COLO668 (cell line): Measurements from ENCODE around the gene ETAA1.

Source experiments
- DNase-seq: peaks from one replicate; lab custom pipeline; 2025; ENCODE audit not compliant: unreplicated experiment; lab: John Stamatoyannopoulos, UW

ETAA1 gene

DNA sequence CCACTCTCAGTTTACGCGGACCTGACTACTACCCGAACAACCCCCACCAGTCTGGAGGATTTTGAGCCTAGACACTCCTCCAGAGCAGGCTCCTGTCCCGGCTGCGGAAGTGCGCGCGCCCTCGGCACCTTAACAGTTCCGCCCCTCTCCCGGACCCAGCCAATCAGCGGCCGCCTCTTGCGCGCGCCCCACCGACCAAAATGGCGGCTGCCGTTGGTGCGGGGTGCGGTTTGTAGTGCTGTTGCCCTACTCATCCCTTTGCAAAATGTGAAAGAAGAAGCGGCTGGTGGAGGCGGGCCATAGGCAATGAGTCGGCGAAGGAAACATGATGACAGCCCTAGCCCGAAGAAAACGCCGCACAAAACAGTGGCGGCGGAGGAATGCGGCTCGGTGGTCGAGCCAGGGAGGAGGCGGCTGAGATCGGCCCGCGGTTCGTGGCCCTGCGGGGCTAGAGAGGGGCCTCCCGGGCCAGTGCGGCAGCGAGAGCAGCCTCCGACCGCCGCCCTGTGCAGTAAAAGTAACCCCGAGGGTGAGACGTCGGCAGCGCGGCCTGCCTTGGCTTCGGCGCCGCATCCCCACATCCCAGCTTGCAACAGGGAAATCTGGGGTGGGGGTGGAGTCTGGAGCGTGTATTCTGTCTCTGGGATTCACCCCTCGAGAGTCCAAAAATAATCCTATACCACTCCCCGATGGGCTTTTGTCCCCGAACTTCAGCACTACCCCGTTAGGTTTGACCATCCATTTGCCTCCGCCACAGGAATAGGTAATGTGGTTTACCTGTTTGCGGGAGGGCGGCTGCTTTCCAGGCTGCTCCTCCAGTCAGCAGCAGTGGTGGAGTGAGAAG, at the start of gene ETAA1:
Gene ETAA1 (plus strand): TSS at position 191 of the 844 bp plus-strand sequence. CDS start 116 bp downstream, at position 307.
- peak; percentile 95 for DNase-seq

DNA sequence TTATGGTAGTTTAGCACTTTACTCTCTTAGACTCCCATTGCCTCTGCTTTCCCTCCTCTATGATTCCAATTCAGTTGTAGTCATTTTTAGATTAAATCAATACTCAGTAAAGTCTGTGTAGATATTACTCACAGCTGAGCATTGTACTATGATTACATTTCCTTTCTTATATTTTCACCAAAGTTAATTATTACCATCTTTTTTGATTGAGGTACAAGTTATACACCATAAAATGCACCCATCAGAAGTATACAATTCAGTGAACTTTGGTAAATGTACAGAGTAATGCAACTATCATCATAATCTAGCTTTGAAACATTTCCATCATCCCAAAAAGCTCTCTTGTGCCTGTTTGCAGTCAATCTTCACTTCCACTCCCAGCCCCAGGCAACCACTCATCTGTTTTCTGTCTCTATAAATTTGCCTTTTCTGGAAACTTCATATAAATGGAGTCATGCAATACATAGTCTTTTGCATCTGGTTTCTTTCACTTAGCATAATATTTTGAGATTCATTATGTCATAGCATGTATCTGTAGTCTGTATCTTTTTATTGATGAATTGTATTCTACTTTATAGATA, 30.2 kb upstream of the ETAA1 start:
- DNase-seq, result no peak

GRCh38 chr2:67374481-67374880, 22.7 kb upstream of the ETAA1 start:
- DNase-seq, result no peak

- no peak for DNase-seq
These were observed 22.2 kb upstream of the ETAA1 start for GRCh38 chr2:67374949-67375348.

DNA sequence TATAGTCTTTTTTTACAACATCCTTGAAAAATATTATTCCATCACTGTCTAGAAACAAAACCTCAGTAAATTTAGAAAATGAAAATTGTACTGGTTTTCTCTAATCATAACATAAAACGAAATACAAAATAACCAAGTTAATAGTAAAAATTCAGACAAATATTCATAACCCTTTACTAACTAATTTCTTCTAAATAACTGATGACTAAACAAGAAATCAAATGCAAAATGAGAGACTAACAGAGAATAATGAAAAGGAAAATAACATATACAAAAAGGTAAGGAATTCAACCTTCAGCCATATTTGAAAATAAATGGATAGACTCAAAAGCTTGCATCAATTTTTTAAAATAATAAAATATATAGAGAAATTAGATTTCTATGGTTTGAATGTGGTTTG, 18.6 kb upstream of the ETAA1 start:
- no peak for DNase-seq

GRCh38 chr2:67379048-67379447, 18.1 kb upstream of the ETAA1 start:
- no peak for DNase-seq

DNA sequence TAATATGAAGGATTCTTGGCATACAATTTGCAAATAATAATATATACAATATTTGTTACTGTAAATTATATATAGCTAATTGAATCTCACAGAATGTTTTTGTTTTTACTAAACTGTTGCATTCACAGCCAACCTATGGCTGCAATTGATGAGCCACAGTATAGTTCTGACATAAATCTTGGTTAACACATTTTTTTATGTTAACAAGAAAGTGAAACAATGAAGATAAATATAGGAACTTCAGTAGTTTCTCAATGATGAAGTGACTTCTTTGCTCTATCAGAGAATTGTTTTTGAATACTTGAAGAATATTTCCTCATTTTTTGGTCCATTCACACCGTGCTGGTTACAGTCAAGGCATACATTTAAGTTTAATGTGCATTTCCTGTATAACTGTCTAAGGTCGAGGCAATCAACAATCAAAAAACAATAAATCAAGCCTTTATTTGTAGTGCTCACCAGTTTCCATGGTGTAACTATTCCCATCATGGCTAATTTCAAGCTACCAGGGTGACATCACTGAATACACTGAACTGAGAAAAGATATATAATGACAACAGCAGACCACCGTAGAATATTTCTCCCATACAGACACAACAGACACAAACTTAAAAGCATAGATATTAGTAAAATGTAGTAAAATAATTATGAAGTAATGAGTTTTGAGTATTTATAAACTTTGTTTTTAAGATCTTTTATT, 12.9 kb upstream of the ETAA1 start:
- no peak for DNase-seq

GRCh38 chr2:67388680-67389079, 8.5 kb upstream of the ETAA1 start:
- DNase-seq, result no peak

DNA sequence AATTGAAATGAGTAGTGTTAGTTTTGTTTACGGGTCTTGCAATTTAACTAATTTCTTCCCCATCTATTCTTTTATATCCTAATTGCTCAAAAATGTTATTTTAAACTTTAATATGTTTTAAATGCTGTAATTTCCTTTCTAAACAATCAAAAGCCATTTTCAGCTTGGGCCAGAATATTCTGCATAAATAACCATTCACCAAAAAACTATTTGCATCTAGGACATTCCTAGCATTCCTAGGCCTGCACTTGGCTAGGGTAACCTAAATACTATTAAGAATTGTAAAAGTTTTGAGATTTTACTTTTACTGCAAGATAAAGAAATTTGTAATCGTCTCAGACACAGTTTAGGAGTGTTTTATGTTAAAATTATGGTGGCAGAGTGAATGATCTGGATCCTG, 7.8 kb upstream of the ETAA1 start:
- no peak for DNase-seq

GRCh38 chr2:67389788-67390187, 7.3 kb upstream of the ETAA1 start:
- no peak for DNase-seq

DNA sequence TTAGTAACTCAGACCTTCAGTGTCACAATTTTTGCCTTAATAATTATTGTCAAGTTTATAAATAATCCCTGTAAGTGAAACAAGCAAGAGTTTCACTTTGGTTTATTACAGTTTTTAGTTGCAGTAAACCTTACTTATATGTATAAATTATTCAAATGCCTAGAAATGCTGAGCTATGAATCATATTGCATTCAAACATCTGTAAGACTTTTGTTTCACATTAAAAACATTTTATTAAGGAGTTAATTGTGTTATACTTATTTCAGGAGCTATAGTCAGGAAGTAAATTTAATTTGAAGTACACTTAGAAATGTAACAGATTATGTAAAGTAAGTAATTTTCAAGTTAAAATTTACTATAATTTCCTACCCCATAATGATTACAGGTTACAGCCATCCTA, 3.9 kb upstream of the ETAA1 start:
- no peak for DNase-seq

GRCh38 chr2:67394734-67395133, 2.4 kb upstream of the ETAA1 start:
- DNase-seq, result no peak

DNA sequence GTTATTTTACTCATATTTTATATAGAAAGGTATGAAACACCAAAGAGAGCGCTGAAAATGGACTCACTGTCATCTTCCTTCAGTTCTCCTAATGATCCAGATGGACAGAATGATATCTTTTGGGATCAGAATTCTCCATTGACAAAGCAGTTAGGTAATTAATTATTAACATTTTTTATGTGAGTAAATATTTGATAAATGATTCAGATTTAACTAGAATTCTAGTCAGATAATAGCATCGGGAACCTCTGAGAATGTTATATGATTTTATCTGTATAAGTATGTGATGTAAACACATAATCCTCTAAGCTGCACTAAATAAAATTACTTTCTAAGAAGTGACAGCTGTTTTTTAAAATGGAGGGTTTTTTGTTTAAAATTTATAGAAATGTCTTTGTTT, 2.0 kb downstream of the ETAA1 start:
- no peak for DNase-seq

GRCh38 chr2:67399831-67400489, 2.8 kb downstream of the ETAA1 start:
- no peak for DNase-seq

GRCh38 chr2:67400560-67401485, 3.7 kb downstream of the ETAA1 start:
- DNase-seq, result no peak

- DNase-seq, result no peak
These were observed 11.2 kb downstream of the ETAA1 start for GRCh38 chr2:67408346-67408745.

DNA sequence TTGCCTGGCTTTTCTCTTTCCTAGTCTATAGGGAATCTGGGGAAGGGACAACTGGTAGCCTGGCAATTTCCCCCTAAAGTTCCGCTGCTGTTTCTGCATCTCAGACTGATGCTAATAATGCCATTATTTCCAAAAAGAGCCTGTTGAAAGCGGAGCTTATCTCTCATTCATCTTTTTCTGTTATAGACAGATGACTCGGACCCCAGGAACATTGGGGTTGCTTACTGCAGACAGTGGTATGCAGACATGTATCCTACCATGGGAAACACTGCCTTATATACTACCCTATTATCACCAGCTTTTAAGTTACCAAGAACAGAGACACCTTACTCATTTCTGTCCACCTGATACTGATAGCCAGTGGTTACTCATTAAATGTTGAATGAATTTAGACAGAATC, 15.3 kb downstream of the ETAA1 start:
- no peak for DNase-seq

GRCh38 chr2:67414867-67415266, 17.7 kb downstream of the ETAA1 start:
- DNase-seq, result no peak

DNA sequence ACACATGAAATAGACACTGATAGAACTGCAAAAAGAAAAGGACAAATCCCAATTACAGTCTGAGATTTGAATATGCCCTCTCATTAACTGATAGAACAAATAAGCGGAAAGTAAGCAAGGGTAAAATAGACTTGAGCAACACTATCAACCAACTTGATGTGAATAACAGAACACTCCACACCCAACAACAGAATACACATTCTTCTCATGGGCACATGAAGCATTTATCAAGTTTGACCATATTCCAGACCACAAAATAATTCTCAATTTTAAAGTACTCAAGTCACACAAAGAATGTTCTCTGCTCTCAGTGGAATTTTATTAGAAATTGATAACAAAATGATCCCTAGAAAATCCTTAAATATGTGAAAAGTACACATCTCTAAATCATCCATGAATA, 19.0 kb downstream of the ETAA1 start:
- DNase-seq, result no peak

DNA sequence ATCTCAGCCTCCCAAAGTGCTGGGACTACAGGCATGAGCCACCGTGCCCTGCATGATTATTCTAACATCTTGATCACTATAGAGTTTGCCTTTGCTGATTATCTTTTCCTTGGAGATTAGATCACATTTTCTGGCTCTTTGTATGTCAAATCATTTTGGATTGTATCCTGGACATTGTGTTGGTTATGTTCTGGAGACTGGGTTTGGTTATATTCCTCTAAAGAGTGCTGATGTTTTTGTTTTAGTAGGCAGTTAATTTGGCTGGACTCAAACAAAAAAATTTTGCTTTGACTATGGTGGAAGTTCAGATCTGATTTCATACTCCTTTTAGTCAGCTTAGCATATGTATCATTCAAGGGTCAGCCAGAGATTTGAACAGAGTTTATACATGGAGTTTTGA, 26.4 kb downstream of the ETAA1 start:
- DNase-seq, result no peak

GRCh38 chr2:67436221-67436620, 39.1 kb downstream of the ETAA1 start:
- DNase-seq, result no peak
